Measurements from ENCODE around the gene HDAC9.
"Not testable (repeated sequence)": the region's sequence is repeated elsewhere in the genome, so short reads cannot be mapped to it uniquely, and the experiment has no call there.

HDAC9 gene

GRCh38 chr7:18996583-18996982 is 501.0 kb downstream of the HDAC9 start:
- in situ Hi-C loops (cut with MboI; ENCODE audit: low sequenced_read_pairs) = no loop called here

- in situ Hi-C loops (cut with MboI; ENCODE audit: low sequenced_read_pairs) = no loop called here
These were observed 502.1 kb downstream of the HDAC9 start for GRCh38 chr7:18997477-18998150.

- in situ Hi-C loops (cut with MboI; ENCODE audit: low sequenced_read_pairs) = no loop called here
These were observed 504.9 kb downstream of the HDAC9 start for GRCh38 chr7:19000410-19000809.

- in situ Hi-C loops (cut with MboI; ENCODE audit: low sequenced_read_pairs) = no loop called here
These were observed 506.3 kb downstream of the HDAC9 start for GRCh38 chr7:19001854-19002253.

GRCh38 chr7:19009241-19009935 is 513.8 kb downstream of the HDAC9 start:
- in situ Hi-C loops (cut with MboI; ENCODE audit: low sequenced_read_pairs) = no loop called here

GRCh38 chr7:19009936-19010280 is 514.4 kb downstream of the HDAC9 start:
- in situ Hi-C loops (cut with MboI; ENCODE audit: low sequenced_read_pairs) = no loop called here

- in situ Hi-C loops (cut with MboI; ENCODE audit: low sequenced_read_pairs) = no loop called here
These were observed 515.7 kb downstream of the HDAC9 start for GRCh38 chr7:19011212-19011611.

- in situ Hi-C loops (cut with MboI; ENCODE audit: low sequenced_read_pairs) = no loop called here
These were observed 519.5 kb downstream of the HDAC9 start for GRCh38 chr7:19015098-19015497.

GRCh38 chr7:19016140-19016539 is 520.6 kb downstream of the HDAC9 start:
- in situ Hi-C loops (cut with MboI; ENCODE audit: low sequenced_read_pairs) = no loop called here

- in situ Hi-C loops (cut with MboI; ENCODE audit: low sequenced_read_pairs) = no loop called here
These were observed 521.8 kb downstream of the HDAC9 start for GRCh38 chr7:19017374-19017773.

GRCh38 chr7:19020062-19020461 is 524.5 kb downstream of the HDAC9 start:
- in situ Hi-C loops (cut with MboI; ENCODE audit: low sequenced_read_pairs) = no loop called here

GRCh38 chr7:19020711-19021110 is 525.2 kb downstream of the HDAC9 start:
- in situ Hi-C loops (cut with MboI; ENCODE audit: low sequenced_read_pairs) = no loop called here

- in situ Hi-C loops (cut with MboI; ENCODE audit: low sequenced_read_pairs) = no loop called here
These were observed 527.9 kb downstream of the HDAC9 start for GRCh38 chr7:19023477-19023876.

- in situ Hi-C loops (cut with MboI; ENCODE audit: low sequenced_read_pairs) = no loop called here
These were observed 528.7 kb downstream of the HDAC9 start for GRCh38 chr7:19024261-19024660.

- in situ Hi-C loops (cut with MboI; ENCODE audit: low sequenced_read_pairs) = no loop called here
These were observed 531.3 kb downstream of the HDAC9 start for GRCh38 chr7:19026888-19027287.

- in situ Hi-C loops (cut with MboI; ENCODE audit: low sequenced_read_pairs) = no loop called here
These were observed 534.7 kb downstream of the HDAC9 start for GRCh38 chr7:19030281-19030680.

- in situ Hi-C loops (cut with MboI; ENCODE audit: low sequenced_read_pairs) = not testable (repeated sequence)
These were observed 537.4 kb downstream of the HDAC9 start for GRCh38 chr7:19032942-19033341.

GRCh38 chr7:19051767-19052375 is 556.3 kb downstream of the HDAC9 start:
- in situ Hi-C loops (cut with MboI; ENCODE audit: low sequenced_read_pairs) = no loop called here
